Measurements from ENCODE around the gene SUCLG2. TPM values are rescaled to one million over a fixed set of nuclear protein-coding genes. Genes with fewer than 3 reads are reported as not detected.
A peak's percentile ranks its signal among the peaks of the same experiment; 100 is the strongest.

SUCLG2 gene
- polyA plus RNA-seq, 1 donor from 2014 or later: 56.6 TPM

GRCh38 chr3:67657192-67657591 is 2.8 kb upstream of the SUCLG2 start:
- Mint-ChIP-seq H3K4me1 (peaks cover 24 to 34% (median 30%) of the 10 kb centered on the region in 3 donors), H3K27ac (no peak overlapping the region), H3K4me3 (peak overlapping the region in 1 of 4 donors; percentile 85), H3K36me3 (no peaks in the 10 kb centered on the region), H3K9me3 (no peaks in the 10 kb centered on the region), H3K27me3 (no peaks in the 10 kb centered on the region)

DNA sequence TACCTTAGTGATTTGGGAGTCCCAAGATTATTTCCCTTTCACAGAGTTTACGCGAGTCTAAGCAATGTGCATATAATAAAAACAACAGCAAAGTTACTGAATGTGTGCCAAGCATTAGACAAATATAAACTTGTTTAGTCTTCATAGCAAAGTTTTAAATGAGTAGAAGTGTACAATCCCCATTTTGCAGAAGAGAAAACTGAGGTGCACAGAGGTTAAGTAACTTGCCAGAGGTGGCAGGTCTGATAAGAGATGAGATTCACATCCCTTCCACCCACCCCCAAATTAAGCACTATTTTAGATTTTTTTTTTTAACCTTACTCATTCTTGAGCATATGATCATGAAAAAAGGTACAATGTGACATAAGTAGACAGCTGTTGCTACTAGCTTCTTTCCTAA is 2.2 kb upstream of the SUCLG2 start:
- peaks cover 26 to 39% (median 35%) of the 10 kb centered on the region in 3 donors for H3K4me1 Mint-ChIP-seq
- H3K27me3 Mint-ChIP-seq: no peaks in the 10 kb centered on the region
- peak overlapping the region in 2 of 4 donors; percentile 85 to 93 for H3K4me3 Mint-ChIP-seq
- H3K27ac Mint-ChIP-seq: peak overlapping the region in 2 of 3 donors; percentile 48 to 85
- no peaks in the 10 kb centered on the region for H3K9me3 Mint-ChIP-seq
- H3K36me3 Mint-ChIP-seq: no peaks in the 10 kb centered on the region

DNA sequence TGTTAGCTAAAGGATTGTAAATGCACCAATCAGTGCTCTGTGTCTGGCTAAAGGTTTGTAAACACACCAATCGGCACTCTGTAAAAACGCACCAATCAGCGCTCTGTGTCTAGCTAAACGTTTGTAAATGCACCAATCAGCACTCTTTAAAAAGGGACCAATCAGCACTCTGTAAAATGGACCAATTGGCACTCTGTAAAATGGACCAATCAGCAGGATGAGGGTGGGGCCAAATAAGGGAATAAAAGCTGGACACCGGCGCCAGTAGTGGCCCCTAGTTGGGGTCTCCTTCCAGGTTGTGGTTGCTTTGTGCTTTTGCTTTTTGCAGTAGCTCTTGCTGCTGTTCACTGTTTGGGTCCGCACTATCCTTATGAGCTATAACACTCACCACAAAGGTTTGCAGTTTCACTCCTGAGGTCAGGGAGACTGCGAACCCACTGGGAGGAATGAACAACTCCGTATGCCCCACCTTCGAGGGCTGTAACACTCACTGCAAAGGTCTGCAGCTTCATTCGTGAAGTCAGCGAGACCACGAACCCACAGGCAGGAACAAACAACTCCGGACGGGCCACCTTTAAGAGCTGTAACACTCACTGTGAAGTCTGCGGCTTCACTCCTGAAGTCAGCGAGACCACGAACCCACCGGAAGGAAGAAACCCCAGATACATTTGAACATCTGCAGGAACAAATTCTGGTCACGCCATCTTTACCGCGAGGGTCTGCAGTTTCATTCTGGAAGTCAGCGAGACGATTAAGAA is 1.1 kb upstream of the SUCLG2 start:
- no peaks in the 10 kb centered on the region for H3K36me3 Mint-ChIP-seq
- H3K27me3 Mint-ChIP-seq: no peaks in the 10 kb centered on the region
- H3K4me1 Mint-ChIP-seq: peaks cover 36 to 50% (median 44%) of the 10 kb centered on the region in 3 donors
- H3K27ac Mint-ChIP-seq: peak overlapping the region; percentile 85 to 94 (median 91)
- H3K4me3 Mint-ChIP-seq: peak overlapping the region; percentile 84 to 93 (median 88)
- no peaks in the 10 kb centered on the region for H3K9me3 Mint-ChIP-seq

- H3K9me3 Mint-ChIP-seq: no peaks in the 10 kb centered on the region
- no peaks in the 10 kb centered on the region for H3K36me3 Mint-ChIP-seq
- H3K27me3 Mint-ChIP-seq: no peaks in the 10 kb centered on the region
- H3K4me3 Mint-ChIP-seq: peak overlapping the region; percentile 84 to 93 (median 88)
- H3K4me1 Mint-ChIP-seq: peaks cover 40 to 50% (median 49%) of the 10 kb centered on the region in 3 donors
- H3K27ac Mint-ChIP-seq: peak overlapping the region; percentile 85 to 94 (median 91)
Measured at GRCh38 chr3:67654844-67655177, 399 bp upstream of the SUCLG2 start.

DNA sequence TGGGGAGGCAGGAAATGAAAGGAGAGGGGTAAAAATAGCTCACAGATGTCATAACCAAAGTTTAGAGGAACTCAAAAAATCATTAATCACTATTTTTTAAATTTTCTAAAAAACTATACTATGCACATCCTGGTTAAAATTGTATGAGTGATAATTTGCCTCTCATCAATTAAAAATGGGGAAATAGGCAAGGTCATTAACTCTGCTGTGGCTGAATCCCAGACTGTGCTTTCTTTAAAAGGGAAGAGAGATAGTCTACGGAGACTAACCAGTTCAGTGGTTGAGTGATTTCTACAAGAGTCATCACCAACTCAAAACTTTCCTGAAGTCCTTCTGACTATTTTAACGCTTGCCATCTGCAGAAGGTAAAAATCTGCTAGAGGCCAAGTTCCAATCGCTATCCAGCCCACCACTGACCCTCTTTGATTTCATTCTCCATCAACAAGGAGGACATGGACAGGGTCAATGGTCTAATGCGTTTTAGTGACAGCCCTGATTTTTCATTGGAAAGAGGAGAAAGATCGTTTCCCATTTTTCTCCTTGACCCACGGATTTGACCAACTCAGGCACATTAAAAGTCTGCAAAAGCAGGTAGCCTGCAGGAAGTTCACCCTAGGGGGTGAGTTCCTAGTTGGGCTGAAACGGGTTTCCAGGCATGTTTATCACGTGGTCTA is 850 bp downstream of the SUCLG2 start:
- Mint-ChIP-seq H3K4me3 (peak overlapping the region; percentile 84 to 91 (median 88)), H3K27me3 (no peaks in the 10 kb centered on the region), H3K4me1 (peaks cover 40 to 59% (median 58%) of the 10 kb centered on the region in 3 donors), H3K27ac (peak overlapping the region; percentile 80 to 85 (median 81)), H3K9me3 (no peaks in the 10 kb centered on the region), H3K36me3 (no peaks in the 10 kb centered on the region)

DNA sequence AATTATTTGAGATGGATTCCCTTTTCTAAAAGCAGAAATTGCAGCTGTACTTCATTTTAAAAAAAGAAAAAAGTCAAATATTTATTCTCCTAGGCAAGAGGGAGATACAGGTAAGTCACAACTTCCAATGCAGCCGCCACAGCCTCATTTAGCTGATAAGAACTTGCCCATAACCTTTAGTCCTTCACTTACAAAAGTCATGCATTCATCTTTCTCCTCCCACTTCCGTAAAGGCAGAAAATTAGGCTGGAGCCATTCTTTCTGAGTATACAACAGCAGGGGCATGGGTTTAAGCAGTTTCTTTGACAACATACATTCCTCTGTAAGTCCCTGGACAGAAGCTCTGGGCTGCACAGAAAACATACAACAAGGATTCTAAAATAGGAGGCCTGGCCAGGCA is 4.3 kb downstream of the SUCLG2 start:
- no peaks in the 10 kb centered on the region for H3K27me3 Mint-ChIP-seq
- H3K36me3 Mint-ChIP-seq: peaks cover 3% of the 10 kb centered on the region
- H3K9me3 Mint-ChIP-seq: no peaks in the 10 kb centered on the region
- H3K4me1 Mint-ChIP-seq: peaks cover 35 to 55% (median 45%) of the 10 kb centered on the region in 3 donors
- H3K27ac Mint-ChIP-seq: peak overlapping the region in 1 of 3 donors; percentile 54
- peak overlapping the region in 3 of 4 donors; percentile 14 to 47 (median 24) for H3K4me3 Mint-ChIP-seq

- Mint-ChIP-seq H3K4me3 (no peak overlapping the region), H3K27me3 (no peaks in the 10 kb centered on the region), H3K4me1 (peaks cover 32 to 55% (median 42%) of the 10 kb centered on the region in 3 donors), H3K9me3 (no peaks in the 10 kb centered on the region), H3K36me3 (peaks cover 3% of the 10 kb centered on the region), H3K27ac (no peak overlapping the region)
Measured at GRCh38 chr3:67649681-67650080, 4.7 kb downstream of the SUCLG2 start.

GRCh38 chr3:67648701-67649100 is 5.7 kb downstream of the SUCLG2 start:
- Mint-ChIP-seq H3K27ac (no peak overlapping the region), H3K36me3 (peaks cover 4% of the 10 kb centered on the region), H3K9me3 (no peaks in the 10 kb centered on the region), H3K27me3 (no peaks in the 10 kb centered on the region), H3K4me3 (no peak overlapping the region), H3K4me1 (peaks cover 34 to 56% (median 47%) of the 10 kb centered on the region in 3 donors)

DNA sequence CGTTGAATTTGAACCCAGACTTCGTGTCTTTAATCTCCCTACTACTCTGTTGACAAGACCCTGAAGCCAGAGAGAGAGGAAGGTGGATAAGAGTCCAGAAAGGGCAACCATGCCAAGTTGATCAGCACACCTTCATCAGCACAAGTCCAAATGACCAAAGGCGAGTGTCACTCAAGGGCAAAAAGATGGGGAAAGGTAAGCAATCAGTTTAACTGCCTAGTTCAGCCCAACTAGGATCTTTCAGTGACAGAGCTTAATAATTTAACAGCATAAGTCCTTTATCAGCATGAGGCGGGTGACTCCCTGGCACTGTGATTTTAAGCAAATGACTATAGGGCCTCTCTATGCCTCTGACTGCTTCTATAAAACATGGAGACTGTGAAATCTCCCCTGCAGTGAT is 6.2 kb downstream of the SUCLG2 start:
- H3K27me3 Mint-ChIP-seq: no peaks in the 10 kb centered on the region
- H3K4me3 Mint-ChIP-seq: no peak overlapping the region
- no peaks in the 10 kb centered on the region for H3K9me3 Mint-ChIP-seq
- peaks cover 36 to 52% (median 43%) of the 10 kb centered on the region in 3 donors for H3K4me1 Mint-ChIP-seq
- H3K36me3 Mint-ChIP-seq: peaks cover 4% of the 10 kb centered on the region
- no peak overlapping the region for H3K27ac Mint-ChIP-seq

DNA sequence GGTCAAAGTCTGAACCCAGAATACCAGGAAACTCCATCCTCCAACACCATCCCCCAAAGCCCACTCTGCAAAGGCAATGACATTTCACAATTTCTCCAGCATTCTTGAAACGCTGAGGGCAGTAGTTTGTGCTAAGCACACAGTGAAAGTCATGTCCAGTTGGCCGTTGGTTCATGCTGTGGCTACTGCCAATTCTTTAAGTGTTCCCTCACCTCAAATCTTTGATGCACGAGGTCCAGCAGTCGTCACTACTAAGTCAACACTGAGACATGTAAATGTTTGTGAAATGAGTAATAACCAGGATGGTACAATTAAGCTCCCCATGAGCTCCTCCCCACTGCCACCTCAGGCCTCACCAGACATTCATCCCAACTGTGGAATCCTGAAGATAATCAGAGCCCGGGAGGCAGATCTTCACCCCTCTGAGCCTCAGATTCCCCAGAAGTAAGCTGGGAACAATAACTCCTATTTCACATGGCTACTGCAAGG is 7.0 kb downstream of the SUCLG2 start:
- Mint-ChIP-seq H3K9me3 (no peaks in the 10 kb centered on the region), H3K27ac (no peak overlapping the region), H3K36me3 (peaks cover 4% of the 10 kb centered on the region), H3K27me3 (no peaks in the 10 kb centered on the region), H3K4me1 (peaks cover 28 to 45% (median 35%) of the 10 kb centered on the region in 3 donors), H3K4me3 (no peak overlapping the region)

GRCh38 chr3:67646586-67647234 is 7.7 kb downstream of the SUCLG2 start:
- H3K27ac Mint-ChIP-seq: no peak overlapping the region
- H3K27me3 Mint-ChIP-seq: no peaks in the 10 kb centered on the region
- peaks cover 8% of the 10 kb centered on the region for H3K36me3 Mint-ChIP-seq
- no peak overlapping the region for H3K4me3 Mint-ChIP-seq
- H3K9me3 Mint-ChIP-seq: no peaks in the 10 kb centered on the region
- H3K4me1 Mint-ChIP-seq: peaks cover 24 to 39% (median 30%) of the 10 kb centered on the region in 3 donors

GRCh38 chr3:67644827-67645226 is 9.6 kb downstream of the SUCLG2 start:
- H3K9me3 Mint-ChIP-seq: no peaks in the 10 kb centered on the region
- H3K27me3 Mint-ChIP-seq: no peaks in the 10 kb centered on the region
- H3K4me3 Mint-ChIP-seq: no peak overlapping the region
- peaks cover 12% of the 10 kb centered on the region for H3K36me3 Mint-ChIP-seq
- no peak overlapping the region for H3K27ac Mint-ChIP-seq
- peaks cover 17 to 29% (median 28%) of the 10 kb centered on the region in 3 donors for H3K4me1 Mint-ChIP-seq

- Mint-ChIP-seq H3K36me3 (peaks cover 12% of the 10 kb centered on the region), H3K4me1 (peaks cover 19 to 25% (median 20%) of the 10 kb centered on the region in 3 donors), H3K4me3 (no peak overlapping the region), H3K27me3 (no peaks in the 10 kb centered on the region), H3K27ac (no peak overlapping the region), H3K9me3 (no peaks in the 10 kb centered on the region)
Measured at GRCh38 chr3:67642734-67643133, 11.7 kb downstream of the SUCLG2 start.

DNA sequence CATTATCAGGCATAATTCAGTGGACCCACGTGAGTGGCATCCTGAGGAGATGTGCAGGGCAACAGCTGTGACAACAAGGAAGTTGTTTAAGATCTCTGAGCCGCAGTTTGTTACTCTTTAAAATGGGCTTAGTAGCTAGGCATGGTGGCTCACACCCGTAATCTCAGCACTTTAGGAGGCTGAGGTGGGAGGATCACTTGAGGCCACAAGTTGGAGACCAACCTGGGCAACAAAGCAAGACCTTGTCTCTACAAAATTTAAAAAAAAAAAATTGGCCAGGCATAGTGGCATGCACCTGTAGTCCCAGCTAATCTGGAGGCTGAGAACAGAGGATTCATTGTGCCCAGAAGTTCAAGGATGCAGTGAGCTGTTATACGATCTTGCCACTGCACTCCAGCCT is 12.2 kb downstream of the SUCLG2 start:
- Mint-ChIP-seq H3K9me3 (no peaks in the 10 kb centered on the region), H3K27ac (no peak overlapping the region), H3K27me3 (no peaks in the 10 kb centered on the region), H3K4me1 (peaks cover 17 to 31% (median 19%) of the 10 kb centered on the region in 3 donors), H3K36me3 (peaks cover 12% of the 10 kb centered on the region), H3K4me3 (no peak overlapping the region)

DNA sequence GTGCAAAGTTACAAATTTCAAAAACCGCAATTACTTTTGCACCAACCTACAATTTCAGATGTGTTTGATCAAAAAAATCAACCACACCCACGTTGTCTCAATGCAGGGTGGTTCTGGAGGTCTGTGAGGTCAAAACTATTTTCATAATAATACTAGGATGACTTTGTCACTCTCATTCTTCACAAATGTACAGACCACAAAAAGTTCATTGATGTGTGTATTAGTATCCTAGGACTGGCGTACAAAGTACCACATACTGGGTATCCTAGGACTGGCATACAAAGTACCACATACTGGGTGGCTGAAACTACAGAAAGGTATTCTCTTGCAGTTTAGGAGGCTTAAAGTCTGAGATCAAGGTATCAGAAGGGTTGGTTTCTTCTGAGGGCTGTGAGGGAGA is 13.0 kb downstream of the SUCLG2 start:
- Mint-ChIP-seq H3K4me3 (no peak overlapping the region), H3K9me3 (no peaks in the 10 kb centered on the region), H3K27me3 (no peaks in the 10 kb centered on the region), H3K27ac (no peak overlapping the region), H3K4me1 (peaks cover 16 to 32% (median 17%) of the 10 kb centered on the region in 3 donors), H3K36me3 (peaks cover 9% of the 10 kb centered on the region)
